GM12864 (cell line): ENCODE results near the gene PIP5K1B.
"Not testable (repeated sequence)": the region's sequence is repeated elsewhere in the genome, so short reads cannot be mapped to it uniquely, and the experiment has no call there.

Experiments used
- DNase-seq: peaks from one replicate; pipeline ENCODE4 v3.0.0-alpha.2; 2011; ENCODE audit warnings: low read depth
- H3K4me3 ChIP-seq: 2 replicates; pipeline ENCODE4 v1.5.1; 2011; ENCODE audit warnings: mild to moderate bottlenecking, low read depth, low read length, control low read depth
- CTCF ChIP-seq: IDR thresholded peaks from 2 replicates; pipeline ENCODE4 v1.5.1; 2011; ENCODE audit warnings: low read depth, mild to moderate bottlenecking, moderate library complexity, low read length, control low read depth, inconsistent platforms; ENCODE audit errors: missing control alignments

PIP5K1B gene

GRCh38 chr9:68697851-68698250 lies 7.2 kb upstream of the PIP5K1B start:
- no peak for DNase-seq
- no peak for TF ChIP-seq CTCF
- H3K4me3 ChIP-seq = no peak overlapping the region

- no peak for DNase-seq
- no peak overlapping the region for H3K4me3 ChIP-seq
- TF ChIP-seq CTCF = no peak
Observed at GRCh38 chr9:68698943-68699509, 6.0 kb upstream of the PIP5K1B start.

GRCh38 chr9:68699625-68700024 lies 5.4 kb upstream of the PIP5K1B start:
- DNase-seq, H3K4me3 ChIP-seq: not testable (repeated sequence)

GRCh38 chr9:68702493-68702892 lies 2.5 kb upstream of the PIP5K1B start:
- H3K4me3 ChIP-seq = no peak overlapping the region
- no peak for DNase-seq
- no peak for TF ChIP-seq CTCF

GRCh38 chr9:68703672-68704071 lies 1.4 kb upstream of the PIP5K1B start:
- no peak overlapping the region for H3K4me3 ChIP-seq
- no peak for TF ChIP-seq CTCF
- DNase-seq = no peak

GRCh38 chr9:68704498-68704813 lies 584 bp upstream of the PIP5K1B start:
- no peak for DNase-seq
- no peak for TF ChIP-seq CTCF
- H3K4me3 ChIP-seq = peak overlapping the region; percentile 84

- no peak for TF ChIP-seq CTCF
- no peak for DNase-seq
- peak overlapping the region; percentile 84 for H3K4me3 ChIP-seq
Observed at GRCh38 chr9:68705531-68706362, 707 bp downstream of the PIP5K1B start.
